K562 (cell line): ENCODE data around the gene ZFHX2. TPM values are rescaled to one million over a fixed set of nuclear protein-coding genes. Genes with fewer than 3 reads are reported as not detected.

Source experiments
- ATAC-seq: fragments of 200-7000 bp; cut with Tn5 transposase; 3 replicates; pipeline ENCODE4 v1.9.1; 2020; ENCODE audit warnings: moderate library complexity
- BruUV-seq: library from RNA; stranded (reverse); fragments of 400-500 nt; replicated peaks from 2 replicates; lab custom pipeline; 2021; lab: Mats Ljungman, UMichigan
- CTCF ChIA-PET: fragments of 300-600 bp; formaldehyde crosslinking; extraction: SDS; loops from one replicate; lab custom pipeline; 2021; ENCODE audit warnings: low intra/inter-chr PET ratio; lab: Yijun Ruan, JAX
- POLR2A ChIA-PET: fragments of 300-600, 350-650 bp; sonication (Branson Sonifier 250); formaldehyde crosslinking; extraction: SDS; loops from one replicate; lab custom pipeline; 2021; ENCODE audit warnings: antibody characterized with exemption, inconsistent platforms; lab: Yijun Ruan, JAX
- DNase-seq, 4 experiments: peaks; one replicate each; pipeline versions ENCODE4 v3.0.0 to v3.0.0-alpha.2; 2011 to 2018; ENCODE audit warnings: low spot score in 3 of 4, mixed read lengths in 3 of 4; ENCODE audit errors: extremely low read depth in 1 of 4
- FAIRE-seq: peaks from 2 replicates; lab custom pipeline; 2011; peaks lifted over from hg19 to GRCh38; lab: Jason Lieb, UNC
- H2AFZ ChIP-seq: 2 replicates; pipeline ENCODE4 v1.6.0; 2011; ENCODE audit warnings: low read depth, low read length, control low read depth, inconsistent platforms
- H3K27ac ChIP-seq: fragments of 200-600 bp; 3 replicates; pipeline ENCODE4 v1.8.0; 2011; ENCODE audit warnings: low read depth, mild to moderate bottlenecking, control low read depth, inconsistent platforms, low read length, moderate library complexity, mixed read lengths; ENCODE audit errors: extremely low read depth
- H3K27me3 ChIP-seq, 2 experiments: fragments of 300-600 bp in 1 of 2; 2 replicates in 1 of 2; 3 replicates in 1 of 2; pipeline versions ENCODE4 v1.6.0 to v1.8.0; 2011; ENCODE audit warnings: inconsistent platforms in 2 of 2, low read length in 2 of 2, mild to moderate bottlenecking in 1 of 2, mixed read lengths in 1 of 2, moderate library complexity in 1 of 2; ENCODE audit not compliant: control insufficient read depth in 2 of 2, insufficient read depth in 2 of 2
- H3K36me3 ChIP-seq: fragments of 300-600 bp; 3 replicates; pipeline ENCODE4 v1.8.0; 2011; ENCODE audit warnings: mild to moderate bottlenecking, low read length, inconsistent platforms; ENCODE audit not compliant: control insufficient read depth, insufficient read depth
- H3K4me1 ChIP-seq, 2 experiments: fragments of 200-600 bp in 1 of 2; replicated peaks in 1 of 2; 2 replicates in 1 of 2; 3 replicates in 1 of 2; pipeline versions ENCODE4 v1.5.1 to v1.8.0; 2011; ENCODE audit warnings: inconsistent platforms in 2 of 2, low read length in 2 of 2, mild to moderate bottlenecking in 1 of 2, mixed read lengths in 1 of 2, moderate library complexity in 1 of 2; ENCODE audit not compliant: control insufficient read depth in 2 of 2, insufficient read depth in 2 of 2
- H3K4me2 ChIP-seq: 2 replicates; pipeline ENCODE4 v1.6.1; 2011; ENCODE audit warnings: low read length, control low read depth, inconsistent platforms, mixed read lengths; ENCODE audit not compliant: insufficient read depth
- H3K4me3 ChIP-seq: fragments of 200-600 bp; sonication (generic), shearing (Covaris generic); 2 replicates; pipeline ENCODE4 v1.5.1; 2016; ENCODE audit warnings: control low read depth, inconsistent platforms
- H3K79me2 ChIP-seq: fragments of 200-600 bp; 3 replicates; pipeline ENCODE4 v1.8.0; 2011; ENCODE audit warnings: low read length, inconsistent platforms; ENCODE audit not compliant: control insufficient read depth, insufficient read depth
- H3K9ac ChIP-seq, 2 experiments: 2 replicates each; pipeline versions ENCODE4 v1.6.0 to v1.6.1; 2011; ENCODE audit warnings: low read depth in 2 of 2, low read length in 2 of 2, control low read depth in 1 of 2, inconsistent platforms in 1 of 2, mild to moderate bottlenecking in 1 of 2, mixed read lengths in 1 of 2; ENCODE audit not compliant: insufficient read depth in 1 of 2
- H3K9me1 ChIP-seq: one replicate; pipeline ENCODE4 v1.6.0; 2011; ENCODE audit warnings: inconsistent platforms, mild to moderate bottlenecking, low read length, moderate library complexity; ENCODE audit not compliant: control insufficient read depth, insufficient read depth
- H3K9me3 ChIP-seq: replicated peaks from 2 replicates; pipeline ENCODE4 v1.5.1; 2011; ENCODE audit warnings: low read depth, low read length, inconsistent platforms; ENCODE audit not compliant: control insufficient read depth, insufficient read depth
- H4K20me1 ChIP-seq: replicated peaks from 2 replicates; pipeline ENCODE4 v1.6.1; 2011; ENCODE audit warnings: low read length, inconsistent platforms, mixed read lengths; ENCODE audit not compliant: control insufficient read depth, insufficient read depth
- BACH1 ChIP-seq: fragments of 200-800 bp; sonication (Bioruptor generic); IDR thresholded peaks from 2 replicates; pipeline ENCODE4 v1.6.1; 2016; ENCODE audit warnings: missing genetic modification characterization, missing compliant biosample characterization
- BDP1 ChIP-seq: IDR thresholded peaks from 3 replicates; pipeline ENCODE4 v1.6.1; 2011; ENCODE audit not compliant: insufficient read length, insufficient read depth
- EWSR1 ChIP-seq: fragments of 450-650 bp; IDR thresholded peaks from 2 replicates; pipeline ENCODE4 v1.6.1; 2018; ENCODE audit warnings: borderline replicate concordance, mild to moderate bottlenecking, low read depth, moderate library complexity; ENCODE audit not compliant: partially characterized antibody
- HNRNPLL ChIP-seq: fragments of 200-400 bp; formaldehyde crosslinking; IDR thresholded peaks from 2 replicates; pipeline ENCODE4 v1.6.1; 2017; ENCODE audit warnings: low read length, low read depth, mild to moderate bottlenecking; ENCODE audit not compliant: poor library complexity, severe bottlenecking
- IFI16 ChIP-seq: fragments of 250-450 bp; sonication (Bioruptor Pico); IDR thresholded peaks from 2 replicates; pipeline ENCODE4 v2.1.2; 2022; ENCODE audit warnings: mild to moderate bottlenecking, inconsistent platforms
- KAT8 ChIP-seq: fragments of 450-650 bp; IDR thresholded peaks from 2 replicates; pipeline ENCODE4 v1.6.1; 2016; ENCODE audit warnings: low read depth, mild to moderate bottlenecking
- KDM2B ChIP-seq: fragments of 250-450 bp; sonication (Bioruptor Pico); IDR thresholded peaks from 2 replicates; pipeline ENCODE4 v1.8.0; 2021; ENCODE audit warnings: mild to moderate bottlenecking, moderate library complexity
- MTA2 ChIP-seq: fragments of 450-650 bp; IDR thresholded peaks from 2 replicates; pipeline ENCODE4 v1.6.1; 2016; ENCODE audit warnings: low read depth
- NELFE ChIP-seq: IDR thresholded peaks from 2 replicates; pipeline ENCODE4 v1.6.1; 2011; ENCODE audit warnings: mild to moderate bottlenecking; ENCODE audit not compliant: insufficient read depth, insufficient read length
- NEUROD1 ChIP-seq: fragments of 150-350 bp; IDR thresholded peaks from 2 replicates; pipeline ENCODE4 v1.6.1; 2014; ENCODE audit warnings: borderline replicate concordance, low read length, low read depth; ENCODE audit not compliant: partially characterized antibody
- POLR2AphosphoS2 ChIP-seq: IDR thresholded peaks from 2 replicates; pipeline ENCODE4 v1.6.1; 2012; ENCODE audit warnings: low read length, improper control_type of control experiment
- ZNF232 ChIP-seq: sonication (generic); formaldehyde crosslinking; IDR thresholded peaks from 2 replicates; pipeline ENCODE4 v1.8.0; 2022; ENCODE audit warnings: mild to moderate bottlenecking, missing genetic modification reagents
- ZNF507 ChIP-seq: conservative IDR thresholded peaks from 2 replicates; pipeline ENCODE4 v1.6.1; 2017; ENCODE audit warnings: missing genetic modification characterization, missing compliant biosample characterization
- WGBS: fragments of 100-300 bp; shearing (Covaris generic); methylation state at CpG from one replicate; pipeline ENCODE4 v1.1.6; 2016; ENCODE audit warnings: low coverage, mixed read lengths; ENCODE audit not compliant: insufficient coverage; ENCODE audit errors: missing lambda C conversion rate; 5-methylcytosine and 5-hydroxymethylcytosine counted together
- in situ Hi-C: fragments of 300-500 bp; cut with MboI; formaldehyde crosslinking; loops from 4 replicates; pipeline ENCODE4 v1.15.0; 2018; ENCODE audit warnings: inconsistent platforms, mixed read lengths
- intact Hi-C: fragments of 100-400 bp; cut with micrococcal nuclease; formaldehyde crosslinking; loops from 2 replicates; pipeline ENCODE4 v1.14.2; 2022
- polyA plus RNA-seq, 8 experiments: library from polyadenylated mRNA; depleted of rRNA in 4 of 8; stranded (reverse) in 5 of 8; unstranded in 3 of 8; fragments of >200 nt; fragmentation: Nextera tagmentation in 2 of 8; fragmentation: Illumina TruSeq in 1 of 8; extraction: Ambion mirVana in 2 of 8; extraction: Trizol in 1 of 8; gene quantifications; 2 replicates each; pipeline versions ENCODE4 v1.2.1 to v1.2.3, GENCODE V29; 2011 to 2014; ENCODE audit warnings: inconsistent platforms in 1 of 8, missing spikeins in 1 of 8
- total RNA-seq, 7 experiments: library from RNA; depleted of rRNA in 6 of 7; stranded (reverse); fragments of >200 nt in 6 of 7; fragmentation: Illumina TruSeq in 2 of 7; extraction: Trizol in 2 of 7; gene quantifications; 2 replicates each; pipeline versions ENCODE4 v1.2.1 to v1.2.3, GENCODE V29; 2011 to 2021; ENCODE audit warnings: low replicate concordance in 1 of 7
- TF ChIP-seq, protein P1 (sequence below): fragments of 250-450 bp; sonication (Bioruptor Pico); IDR thresholded peaks from 2 replicates; pipeline ENCODE4 v1.4.0; 2020; ENCODE audit warnings: mild to moderate bottlenecking, moderate library complexity
- TF ChIP-seq, protein P2 (sequence below): fragments of 250-450 bp; sonication (Bioruptor Pico); IDR thresholded peaks from 2 replicates; pipeline ENCODE4 v1.5.1; 2021; ENCODE audit warnings: mild to moderate bottlenecking

The ZFHX2 gene
- total and polyA plus RNA-seq, 9 of the 15 experiments (the other 6 are each of a cell fraction or from before 2014, with no cell fraction given), result 0.06 to 0.11 (median 0.11) TPM; not detected in 4

DNA sequence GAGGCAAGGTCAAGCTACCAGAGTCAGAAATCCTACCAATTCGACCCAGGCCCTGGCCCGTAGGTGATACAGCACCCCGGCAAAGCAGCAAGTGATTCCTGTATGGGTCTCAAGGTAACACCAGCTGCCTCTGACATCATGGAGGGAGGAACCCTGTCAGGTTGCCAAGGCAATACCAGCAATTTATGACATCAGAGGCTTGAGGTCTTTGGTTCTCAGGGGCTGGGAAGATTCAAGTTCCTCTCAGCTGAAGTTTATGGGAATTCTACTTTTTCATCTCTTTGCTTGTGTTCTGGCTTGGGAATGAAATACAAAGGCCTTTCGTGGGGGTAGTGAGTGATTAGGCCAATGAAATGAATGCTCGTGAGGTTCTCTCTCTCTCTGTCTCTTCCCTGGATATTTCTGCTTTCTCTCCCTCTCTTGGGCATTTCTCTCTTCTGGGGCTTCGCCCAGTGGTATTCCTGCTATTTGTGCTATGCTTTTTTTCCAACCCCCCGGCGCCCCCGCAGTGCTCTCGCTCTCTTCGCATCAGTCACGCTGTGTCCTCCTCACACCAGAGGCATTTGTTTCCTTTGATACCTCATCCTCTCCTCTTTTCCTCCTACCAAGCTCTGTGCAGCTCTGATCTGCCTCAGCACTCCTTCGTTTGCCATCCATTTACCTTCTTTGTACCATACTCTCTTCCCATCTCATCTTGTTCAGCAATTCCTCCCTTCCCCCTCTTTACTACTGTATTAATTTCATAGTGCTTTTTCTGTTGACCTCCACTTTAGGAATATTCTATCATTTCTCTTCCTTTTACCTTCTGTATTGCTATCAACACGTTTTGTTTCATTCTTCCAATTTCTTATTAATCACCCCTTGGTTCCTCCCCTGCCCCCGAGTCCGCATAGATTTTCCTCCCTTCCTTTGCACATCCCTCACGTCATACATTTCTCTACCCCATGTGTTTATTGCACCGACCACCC is 2.9 kb downstream of the ZFHX2 start (continued):
- TF ChIP-seq NELFE (no peak), NEUROD1 (no peak), MTA2 (no peak), ZNF232 (CRISPR knock-in tag) (no peak), HNRNPLL (no peak)
- TF ChIP-seq, protein P1, sequence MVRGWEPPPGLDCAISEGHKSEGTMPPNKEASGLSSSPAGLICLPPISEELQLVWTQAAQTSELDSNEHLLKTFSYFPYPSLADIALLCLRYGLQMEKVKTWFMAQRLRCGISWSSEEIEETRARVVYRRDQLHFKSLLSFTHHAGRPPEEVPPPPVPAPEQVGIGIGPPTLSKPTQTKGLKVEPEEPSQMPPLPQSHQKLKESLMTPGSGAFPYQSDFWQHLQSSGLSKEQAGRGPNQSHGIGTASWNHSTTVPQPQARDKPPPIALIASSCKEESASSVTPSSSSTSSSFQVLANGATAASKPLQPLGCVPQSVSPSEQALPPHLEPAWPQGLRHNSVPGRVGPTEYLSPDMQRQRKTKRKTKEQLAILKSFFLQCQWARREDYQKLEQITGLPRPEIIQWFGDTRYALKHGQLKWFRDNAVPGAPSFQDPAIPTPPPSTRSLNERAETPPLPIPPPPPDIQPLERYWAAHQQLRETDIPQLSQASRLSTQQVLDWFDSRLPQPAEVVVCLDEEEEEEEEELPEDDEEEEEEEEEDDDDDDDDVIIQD (CRISPR knock-in tag), result no peak

DNA sequence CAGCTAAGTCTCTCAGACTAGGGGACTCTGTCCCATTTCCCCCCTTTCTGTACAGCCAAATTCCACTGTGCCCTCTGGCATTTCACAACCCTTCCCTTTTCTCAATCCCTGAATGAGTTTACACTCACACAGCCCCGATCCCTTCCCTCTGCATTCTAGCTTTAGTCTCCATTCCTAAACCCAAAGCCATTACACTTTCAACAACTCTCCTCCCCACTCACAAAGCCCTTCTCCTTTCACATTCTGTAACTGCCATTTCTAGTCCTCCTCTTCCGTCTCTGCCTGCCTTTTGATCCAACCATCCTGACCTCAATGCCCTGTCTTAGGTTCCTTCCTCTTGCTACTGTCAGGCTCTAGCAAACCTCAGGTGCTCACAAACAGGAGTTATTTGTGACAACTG is 3.6 kb downstream of the ZFHX2 start:
- CTCF ChIA-PET, result interaction anchor here (0.5 to 1.0 kb wide), 2 partner anchors 406 to 479 kb away, joined by 3 read pairs; no protein-coding TSS in a partner anchor
- no peak overlapping the region for H3K9ac ChIP-seq
- BruUV-seq, result no TSS peak
- POLR2A ChIA-PET, result interaction anchor here (0.6 kb wide), 1 partner anchor 24 kb away, joined by 3 read pairs; no protein-coding TSS in a partner anchor
- H3K9me1 ChIP-seq, result no peaks in the 10 kb centered on the region
- no peak overlapping the region for H3K4me2 ChIP-seq
- no peaks in the 10 kb centered on the region for H3K36me3 ChIP-seq
- ATAC-seq (no peak), DNase-seq (no peak), FAIRE-seq (no peak)
- H3K4me1 ChIP-seq, result peaks cover 10 to 16% of the 10 kb centered on the region in 2 experiments; a peak in 4 of 5 replicates
- intact Hi-C loops, result no loop called here
- in situ Hi-C loops, result no loop called here
- no peak overlapping the region for H3K27ac ChIP-seq
- WGBS, result 27% methylated on average over 2 of the region's 2 CpGs
- no peak overlapping the region for H3K4me3 ChIP-seq
- no peak overlapping the region for H2AFZ ChIP-seq
- no peaks in the 10 kb centered on the region for H3K79me2 ChIP-seq
- peaks cover 0 to 9% of the 10 kb centered on the region in 2 experiments; a peak in 1 of 5 replicates for H3K27me3 ChIP-seq
- H4K20me1 ChIP-seq, result no peaks in the 10 kb centered on the region
- H3K9me3 ChIP-seq, result no peaks in the 10 kb centered on the region
- TF ChIP-seq KDM2B (CRISPR knock-in tag) (no peak), BDP1 (no peak), BACH1 (tag) (no peak), ZNF507 (tag) (no peak), EWSR1 (no peak), POLR2AphosphoS2 (no peak), KAT8 (no peak), IFI16 (no peak)
- TF ChIP-seq, protein P2, sequence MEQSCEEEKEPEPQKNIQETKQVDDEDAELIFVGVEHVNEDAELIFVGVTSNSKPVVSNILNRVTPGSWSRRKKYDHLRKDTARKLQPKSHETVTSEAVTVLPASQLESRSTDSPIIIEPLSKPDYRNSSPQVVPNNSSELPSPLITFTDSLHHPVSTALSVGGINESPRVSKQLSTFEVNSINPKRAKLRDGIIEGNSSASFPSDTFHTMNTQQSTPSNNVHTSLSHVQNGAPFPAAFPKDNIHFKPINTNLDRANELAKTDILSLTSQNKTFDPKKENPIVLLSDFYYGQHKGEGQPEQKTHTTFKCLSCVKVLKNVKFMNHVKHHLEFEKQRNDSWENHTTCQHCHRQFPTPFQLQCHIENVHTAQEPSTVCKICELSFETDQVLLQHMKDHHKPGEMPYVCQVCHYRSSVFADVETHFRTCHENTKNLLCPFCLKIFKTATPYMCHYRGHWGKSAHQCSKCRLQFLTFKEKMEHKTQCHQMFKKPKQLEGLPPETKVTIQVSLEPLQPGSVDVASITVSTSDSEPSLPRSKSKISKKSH (CRISPR knock-in tag), result no peak
